Fibroblast of villous mesenchyme (primary cell): Measurements from ENCODE around the gene TINAGL1. TPM values are rescaled to one million over a fixed set of nuclear protein-coding genes. Genes with fewer than 3 reads are reported as not detected.

ENCODE experiments used
- DNase-seq: peaks from one replicate; pipeline ENCODE4 v3.0.0-alpha.2; 2010; ENCODE audit warnings: low read depth
- H3K4me3 ChIP-seq: 2 replicates; pipeline ENCODE4 v1.5.1; 2011; ENCODE audit warnings: low read depth, mild to moderate bottlenecking, low read length
- CTCF ChIP-seq: IDR thresholded peaks from 2 replicates; pipeline ENCODE4 v1.5.1; 2012; ENCODE audit warnings: low read depth, mild to moderate bottlenecking, low read length; ENCODE audit not compliant: insufficient read depth
- total RNA-seq: library from RNA; depleted of rRNA; stranded (reverse); fragments of >200 nt; gene quantifications from 2 replicates; pipeline ENCODE4 v1.2.3, GENCODE V29; 2012

TINAGL1 gene
- total RNA-seq, 1 donor = 60.5 TPM

GRCh38 chr1:31541194-31541593, 35.1 kb upstream of the TINAGL1 start:
- no peak for TF ChIP-seq CTCF
- no peak for DNase-seq
- H3K4me3 ChIP-seq = no peak overlapping the region

- TF ChIP-seq CTCF = no peak
- H3K4me3 ChIP-seq = no peak overlapping the region
- no peak for DNase-seq
Observed at GRCh38 chr1:31545927-31546540, 30.3 kb upstream of the TINAGL1 start.

- TF ChIP-seq CTCF = no peak
- H3K4me3 ChIP-seq = no peak overlapping the region
- no peak for DNase-seq
Observed at GRCh38 chr1:31548534-31548906, 27.8 kb upstream of the TINAGL1 start.

GRCh38 chr1:31548907-31549808, 27.2 kb upstream of the TINAGL1 start:
- TF ChIP-seq CTCF = peak; percentile 89
- DNase-seq = peak; percentile 90
- H3K4me3 ChIP-seq = peak overlapping the region; percentile 45

- no peak for TF ChIP-seq CTCF
- DNase-seq = peak; percentile 77
- peak overlapping the region; percentile 45 for H3K4me3 ChIP-seq
Observed at GRCh38 chr1:31549809-31550620, 26.3 kb upstream of the TINAGL1 start.

- no peak for TF ChIP-seq CTCF
- DNase-seq = peak; percentile 80
- no peak overlapping the region for H3K4me3 ChIP-seq
Observed at GRCh38 chr1:31551208-31551607, 25.1 kb upstream of the TINAGL1 start.
